ENCODE data around the gene LLPH.

- TF ChIP-seq CTCF (IDR thresholded peaks at IDR 0.05) = no peak
- TF ChIP-seq POLR2A (IDR thresholded peaks at IDR 0.05) = no peak
These were observed 45.3 kb downstream of the LLPH start for GRCh38 chr12:66085213-66085612.
